ENCODE results near the gene KCNK7.

Gene KCNK7

DNA sequence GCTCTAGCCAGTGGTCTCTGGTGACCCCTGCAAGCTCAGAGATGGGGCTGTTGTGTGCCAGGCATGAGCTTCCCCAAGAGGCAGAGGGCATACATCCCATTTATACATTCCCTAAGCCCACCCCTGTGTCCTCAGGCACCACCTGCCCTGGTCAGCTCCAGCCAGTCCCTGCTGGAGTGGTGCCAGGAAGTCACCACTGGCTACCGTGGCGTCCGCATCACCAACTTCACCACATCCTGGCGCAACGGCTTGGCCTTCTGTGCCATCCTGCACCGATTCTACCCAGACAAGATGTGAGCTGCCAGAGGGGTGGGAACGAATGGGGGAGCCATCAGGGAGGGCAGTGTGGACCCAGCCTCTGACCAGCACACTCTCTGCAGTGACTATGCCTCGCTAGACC lies 11.5 kb downstream of the KCNK7 start:
- H3K36me3 ChIP-seq (ENCODE audit: insufficient read depth, low read length) = no peaks in the 10 kb centered on the region
- no peak overlapping the region for H2AFZ ChIP-seq (ENCODE audit: low read depth, low read length)
- no peak overlapping the region for H3K4me3 ChIP-seq (ENCODE audit: low read length)
- no peaks in the 10 kb centered on the region for H3K9me3 ChIP-seq (ENCODE audit: low read length)
- no peaks in the 10 kb centered on the region for H3K27me3 ChIP-seq (ENCODE audit: insufficient read depth, low read length)
- peaks cover 30% of the 10 kb centered on the region for H3K4me1 ChIP-seq (ENCODE audit: insufficient read depth, low read length)

DNA sequence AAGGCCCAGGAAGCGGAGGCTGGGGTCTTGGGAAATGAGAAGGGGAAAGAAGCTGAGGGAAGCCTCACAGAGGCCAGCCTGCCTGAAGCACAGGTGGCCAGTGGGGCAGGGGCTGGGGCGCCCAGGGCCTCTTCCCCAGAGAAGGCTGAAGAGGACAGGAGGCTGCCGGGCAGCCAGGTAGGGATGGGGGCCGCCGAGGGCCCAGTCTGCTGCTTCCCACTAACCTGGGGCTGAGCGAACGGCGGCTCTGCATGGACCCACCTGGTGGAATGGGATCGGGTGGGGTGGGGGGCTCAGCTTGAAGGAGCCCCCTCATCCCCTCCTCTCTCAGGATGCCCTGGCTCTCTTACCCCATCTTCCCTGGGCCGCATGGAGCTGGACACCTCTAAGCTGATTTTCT lies 12.0 kb downstream of the KCNK7 start:
- Histone ChIP-seq H2AFZ (ENCODE audit: low read depth, low read length) (no peak overlapping the region), H3K27me3 (ENCODE audit: insufficient read depth, low read length) (no peaks in the 10 kb centered on the region), H3K4me1 (ENCODE audit: insufficient read depth, low read length) (peaks cover 30% of the 10 kb centered on the region), H3K36me3 (ENCODE audit: insufficient read depth, low read length) (no peaks in the 10 kb centered on the region), H3K4me3 (ENCODE audit: low read length) (no peak overlapping the region), H3K9me3 (ENCODE audit: low read length) (no peaks in the 10 kb centered on the region)

DNA sequence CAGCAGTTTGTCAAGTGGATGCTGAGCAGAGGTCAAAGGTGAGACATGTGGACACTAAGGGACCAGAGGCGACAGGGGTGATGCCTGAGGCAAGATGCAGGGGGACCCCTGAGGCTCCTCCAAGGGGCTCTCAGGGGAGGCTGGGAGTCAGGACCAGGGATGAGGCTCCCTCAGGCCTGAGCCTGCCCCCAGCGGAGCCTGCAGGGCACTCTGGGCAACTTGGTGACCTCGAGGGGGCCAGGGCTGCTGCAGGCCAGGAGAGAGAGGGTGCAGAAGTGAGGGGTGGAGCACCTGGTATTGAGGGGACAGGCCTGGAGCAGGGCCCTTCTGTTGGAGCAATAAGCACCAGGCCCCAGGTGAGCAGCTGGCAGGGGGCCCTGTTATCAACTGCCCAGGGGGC lies 13.7 kb downstream of the KCNK7 start:
- H3K36me3 ChIP-seq (ENCODE audit: insufficient read depth, low read length) = no peaks in the 10 kb centered on the region
- H3K4me3 ChIP-seq (ENCODE audit: low read length) = no peak overlapping the region
- no peaks in the 10 kb centered on the region for H3K9me3 ChIP-seq (ENCODE audit: low read length)
- peaks cover 28% of the 10 kb centered on the region for H3K4me1 ChIP-seq (ENCODE audit: insufficient read depth, low read length)
- H3K27me3 ChIP-seq (ENCODE audit: insufficient read depth, low read length) = no peaks in the 10 kb centered on the region
- no peak overlapping the region for H2AFZ ChIP-seq (ENCODE audit: low read depth, low read length)

DNA sequence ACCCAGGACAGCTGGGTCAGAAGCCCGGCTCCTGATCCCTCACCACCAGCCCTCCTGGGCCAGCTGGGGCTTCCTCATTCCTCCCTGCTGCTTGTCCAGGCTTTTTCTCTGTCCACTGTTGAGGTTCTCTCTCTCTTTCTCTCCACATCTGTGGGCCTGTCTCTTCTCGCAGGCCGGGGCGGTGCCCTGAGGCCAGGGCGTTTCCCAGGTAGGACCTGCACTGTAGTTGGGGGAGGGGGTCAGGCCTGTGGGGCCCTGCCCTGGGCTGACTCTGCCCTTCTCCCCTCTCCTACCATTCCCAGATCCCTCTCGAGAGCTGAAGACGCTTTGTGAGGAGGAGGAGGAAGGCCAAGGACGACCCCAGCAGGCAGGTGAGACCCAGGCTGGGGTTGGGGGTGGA lies 14.8 kb downstream of the KCNK7 start:
- Histone ChIP-seq H3K9me3 (ENCODE audit: low read length) (no peaks in the 10 kb centered on the region), H3K27me3 (ENCODE audit: insufficient read depth, low read length) (no peaks in the 10 kb centered on the region), H3K4me1 (ENCODE audit: insufficient read depth, low read length) (peaks cover 22% of the 10 kb centered on the region), H3K4me3 (ENCODE audit: low read length) (no peak overlapping the region), H3K36me3 (ENCODE audit: insufficient read depth, low read length) (no peaks in the 10 kb centered on the region), H2AFZ (ENCODE audit: low read depth, low read length) (no peak overlapping the region)

DNA sequence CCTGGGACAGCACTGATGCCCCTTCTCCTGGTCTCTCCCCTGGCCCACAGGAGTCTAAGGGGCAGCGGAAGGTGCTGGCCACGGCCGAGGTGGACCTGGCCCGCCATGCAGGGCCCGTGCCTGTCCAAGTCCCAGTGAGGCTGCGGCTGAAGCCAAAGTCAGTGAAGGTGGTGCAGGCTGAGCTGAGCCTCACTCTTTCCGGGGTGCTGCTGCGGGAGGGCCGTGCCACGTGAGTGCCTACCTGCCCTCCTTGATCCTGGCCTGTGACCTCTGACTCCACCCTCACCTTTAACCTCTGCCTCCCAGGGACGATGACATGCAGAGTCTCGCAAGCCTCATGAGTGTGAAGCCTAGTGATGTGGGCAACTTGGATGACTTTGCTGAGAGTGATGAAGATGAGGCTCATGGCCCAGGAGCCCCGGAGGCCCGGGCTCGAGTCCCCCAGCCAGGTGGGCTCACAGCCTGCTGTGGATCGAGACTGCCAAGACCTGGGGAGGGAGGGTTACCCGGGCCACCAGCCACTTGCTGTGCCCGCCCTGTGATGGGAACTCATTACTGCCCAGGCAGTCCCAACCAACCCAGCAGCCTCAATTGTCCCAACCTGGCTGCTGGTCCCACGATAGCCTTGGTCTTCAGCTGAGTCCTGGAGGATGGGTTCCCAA lies 15.4 kb downstream of the KCNK7 start:
- Histone ChIP-seq H3K27me3 (ENCODE audit: insufficient read depth, low read length) (no peaks in the 10 kb centered on the region), H2AFZ (ENCODE audit: low read depth, low read length) (no peak overlapping the region), H3K9me3 (ENCODE audit: low read length) (no peaks in the 10 kb centered on the region), H3K4me3 (ENCODE audit: low read length) (no peak overlapping the region), H3K36me3 (ENCODE audit: insufficient read depth, low read length) (peaks cover 2% of the 10 kb centered on the region), H3K4me1 (ENCODE audit: insufficient read depth, low read length) (peaks cover 22% of the 10 kb centered on the region)

DNA sequence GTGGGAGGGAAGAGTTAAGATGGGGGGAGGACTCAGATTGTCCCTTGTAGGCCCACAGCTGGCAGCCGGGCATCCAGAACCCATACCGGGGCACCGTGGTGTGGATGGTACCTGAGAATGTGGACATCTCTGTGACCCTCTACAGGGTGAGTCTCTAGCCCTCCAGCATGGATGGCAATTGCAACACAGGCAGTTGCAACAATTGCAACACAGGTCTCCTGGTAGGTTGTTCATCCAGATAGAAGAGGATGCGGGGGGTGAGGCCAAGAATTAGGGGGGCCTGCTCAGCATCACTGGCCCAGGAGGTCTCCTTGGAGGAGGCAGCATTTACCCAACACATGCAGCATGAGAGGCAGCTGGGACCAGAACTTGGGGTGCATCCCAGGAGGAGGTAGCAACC lies 16.3 kb downstream of the KCNK7 start:
- peaks cover 23% of the 10 kb centered on the region for H3K4me1 ChIP-seq (ENCODE audit: insufficient read depth, low read length)
- no peak overlapping the region for H3K4me3 ChIP-seq (ENCODE audit: low read length)
- H3K27me3 ChIP-seq (ENCODE audit: insufficient read depth, low read length) = no peaks in the 10 kb centered on the region
- no peaks in the 10 kb centered on the region for H3K9me3 ChIP-seq (ENCODE audit: low read length)
- H2AFZ ChIP-seq (ENCODE audit: low read depth, low read length) = no peak overlapping the region
- H3K36me3 ChIP-seq (ENCODE audit: insufficient read depth, low read length) = peaks cover 7% of the 10 kb centered on the region

DNA sequence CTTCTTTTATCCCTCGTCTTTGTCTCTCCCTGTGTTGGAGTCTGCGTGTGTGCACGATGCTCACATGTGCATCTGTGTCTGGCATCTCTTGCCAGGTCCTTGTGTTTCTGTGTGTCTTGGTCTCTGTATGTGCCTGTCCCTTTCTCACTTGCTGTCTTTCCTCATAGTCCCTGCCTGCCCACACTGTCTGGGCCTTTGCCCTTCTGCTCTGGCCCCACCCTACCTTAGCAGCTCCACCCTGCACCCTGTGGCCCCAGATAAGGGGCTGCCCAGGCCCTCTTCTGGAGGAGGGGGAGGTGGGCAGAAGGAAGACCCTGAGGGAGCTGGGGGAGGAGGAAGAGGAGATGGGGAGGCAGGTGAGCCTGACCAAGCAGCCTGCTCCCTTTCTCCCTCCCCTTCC lies 16.9 kb downstream of the KCNK7 start:
- no peak overlapping the region for H2AFZ ChIP-seq (ENCODE audit: low read depth, low read length)
- peaks cover 26% of the 10 kb centered on the region for H3K4me1 ChIP-seq (ENCODE audit: insufficient read depth, low read length)
- H3K27me3 ChIP-seq (ENCODE audit: insufficient read depth, low read length) = no peaks in the 10 kb centered on the region
- H3K4me3 ChIP-seq (ENCODE audit: low read length) = no peak overlapping the region
- no peaks in the 10 kb centered on the region for H3K9me3 ChIP-seq (ENCODE audit: low read length)
- H3K36me3 ChIP-seq (ENCODE audit: insufficient read depth, low read length) = peaks cover 9% of the 10 kb centered on the region

DNA sequence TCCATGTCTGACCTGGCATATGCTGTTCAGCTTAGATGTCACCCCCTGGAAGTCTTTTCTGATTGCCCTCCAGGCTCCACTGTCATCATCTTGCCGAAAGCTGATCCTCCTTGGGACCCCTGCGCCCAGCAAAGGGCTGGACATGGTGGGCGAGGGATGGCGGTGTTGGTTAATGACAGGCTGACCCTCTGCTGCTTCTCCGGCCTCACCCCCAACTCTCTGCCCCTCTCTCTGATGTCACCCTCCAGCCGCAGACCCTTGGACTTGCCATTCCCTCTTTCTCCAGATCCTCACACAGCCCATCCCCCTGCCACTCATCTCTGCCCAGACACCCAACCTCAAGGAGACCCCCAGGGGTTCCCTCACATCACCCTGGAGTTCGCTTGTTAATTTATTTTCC lies 17.5 kb downstream of the KCNK7 start:
- Histone ChIP-seq H3K27me3 (ENCODE audit: insufficient read depth, low read length) (no peaks in the 10 kb centered on the region), H3K4me3 (ENCODE audit: low read length) (no peak overlapping the region), H3K9me3 (ENCODE audit: low read length) (no peaks in the 10 kb centered on the region), H3K36me3 (ENCODE audit: insufficient read depth, low read length) (peaks cover 12% of the 10 kb centered on the region), H2AFZ (ENCODE audit: low read depth, low read length) (no peak overlapping the region), H3K4me1 (ENCODE audit: insufficient read depth, low read length) (peaks cover 31% of the 10 kb centered on the region)

DNA sequence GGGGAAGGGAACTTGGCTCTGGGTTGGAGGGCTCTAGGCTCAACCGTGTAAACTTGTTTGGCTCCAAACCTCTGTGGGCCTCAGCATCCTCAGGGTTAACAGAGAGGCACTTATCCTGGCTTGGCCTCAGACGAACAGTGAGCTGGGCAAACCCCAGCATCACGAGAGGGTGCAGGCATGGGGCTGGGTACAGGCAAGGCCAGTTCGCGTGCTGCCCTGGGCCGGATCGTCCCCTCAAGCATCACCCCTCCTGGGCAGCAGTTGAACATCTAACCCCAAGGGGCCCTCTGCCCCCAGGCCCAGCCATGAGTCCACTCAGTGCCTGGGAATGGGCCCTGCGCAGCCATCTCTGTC lies 17.9 kb downstream of the KCNK7 start:
- Histone ChIP-seq H3K4me1 (ENCODE audit: insufficient read depth, low read length) (peaks cover 35% of the 10 kb centered on the region), H3K4me3 (ENCODE audit: low read length) (no peak overlapping the region), H3K9me3 (ENCODE audit: low read length) (no peaks in the 10 kb centered on the region), H3K36me3 (ENCODE audit: insufficient read depth, low read length) (peaks cover 12% of the 10 kb centered on the region), H3K27me3 (ENCODE audit: insufficient read depth, low read length) (no peaks in the 10 kb centered on the region), H2AFZ (ENCODE audit: low read depth, low read length) (no peak overlapping the region)

DNA sequence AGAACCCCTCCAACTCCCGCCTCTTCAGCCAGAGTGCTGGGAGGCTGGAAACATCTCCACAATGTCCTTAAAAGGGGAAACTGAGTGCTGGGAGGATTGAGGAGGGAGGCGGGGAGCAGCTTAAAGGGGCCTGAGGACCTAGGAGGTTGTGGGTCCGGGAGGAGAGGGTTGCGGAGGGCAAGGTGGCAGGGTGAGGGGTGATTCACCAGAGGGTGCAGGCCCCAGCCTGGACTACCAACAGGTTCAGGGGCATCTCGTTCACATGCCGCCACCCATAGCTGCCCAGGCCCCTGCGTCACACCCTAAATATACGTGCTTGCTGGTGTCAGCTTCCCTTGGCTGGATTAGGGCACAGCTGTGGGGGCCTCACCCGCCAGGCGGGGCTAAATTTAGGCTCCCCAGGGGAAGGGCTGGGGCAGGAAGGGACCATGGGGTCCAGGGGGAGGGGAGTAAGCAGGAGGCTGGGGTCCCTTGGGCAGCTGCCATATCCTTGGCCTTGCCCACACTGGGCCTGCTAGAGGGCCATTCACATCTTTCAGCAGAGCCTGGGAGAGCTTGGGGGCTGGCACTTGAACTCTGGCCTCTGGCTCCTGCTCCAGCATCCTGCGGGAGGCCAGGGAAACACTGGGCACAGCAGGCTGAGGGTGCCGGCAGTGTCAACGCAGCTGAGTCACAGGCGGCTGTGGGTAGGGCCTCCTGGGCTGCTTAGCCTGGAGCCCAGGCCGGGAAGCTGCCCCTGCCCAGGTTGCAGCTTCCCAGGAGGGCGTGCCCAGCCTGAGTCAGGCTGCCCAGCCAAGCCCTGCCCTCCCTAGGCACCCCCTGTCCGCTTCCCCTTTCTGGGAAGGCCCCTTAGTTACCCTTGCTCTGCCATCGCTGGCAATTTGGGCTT lies 18.5 kb downstream of the KCNK7 start:
- H3K36me3 ChIP-seq (ENCODE audit: insufficient read depth, low read length) = peaks cover 12% of the 10 kb centered on the region
- no peaks in the 10 kb centered on the region for H3K9me3 ChIP-seq (ENCODE audit: low read length)
- H2AFZ ChIP-seq (ENCODE audit: low read depth, low read length) = no peak overlapping the region
- H3K4me1 ChIP-seq (ENCODE audit: insufficient read depth, low read length) = peaks cover 35% of the 10 kb centered on the region
- no peaks in the 10 kb centered on the region for H3K27me3 ChIP-seq (ENCODE audit: insufficient read depth, low read length)
- H3K4me3 ChIP-seq (ENCODE audit: low read length) = no peak overlapping the region

DNA sequence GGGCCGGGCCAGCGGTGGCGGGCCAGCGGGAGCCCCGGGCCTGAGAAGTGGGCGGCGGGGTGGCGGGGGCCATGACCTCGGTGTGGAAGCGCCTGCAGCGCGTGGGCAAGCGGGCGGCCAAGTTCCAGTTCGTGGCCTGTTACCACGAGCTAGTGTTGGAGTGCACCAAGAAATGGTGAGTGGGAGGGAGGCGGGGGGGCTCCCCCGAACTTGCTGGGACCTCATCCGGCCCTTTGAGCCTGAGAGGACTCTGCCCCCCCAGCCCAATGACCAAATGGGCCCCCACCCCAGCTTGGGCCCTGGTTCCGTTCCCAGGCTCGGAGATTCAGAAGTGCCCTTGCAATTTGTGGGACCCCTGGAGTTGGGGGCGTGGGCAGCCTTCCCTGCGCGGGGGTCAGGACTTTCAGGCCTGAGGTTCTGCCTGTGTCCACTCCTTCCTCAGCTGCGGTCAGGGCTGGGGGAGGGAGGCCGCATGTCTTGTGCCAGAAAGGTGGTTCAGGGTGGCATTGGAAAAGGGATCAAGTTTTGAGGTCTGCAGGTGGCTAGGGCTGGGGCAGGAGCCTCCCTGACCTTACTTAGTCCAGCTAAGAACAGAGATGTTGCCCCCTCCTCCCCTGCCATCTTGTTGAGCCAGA lies 19.3 kb downstream of the KCNK7 start:
- Histone ChIP-seq H3K4me3 (ENCODE audit: low read length) (no peak overlapping the region), H3K36me3 (ENCODE audit: insufficient read depth, low read length) (peaks cover 12% of the 10 kb centered on the region), H2AFZ (ENCODE audit: low read depth, low read length) (no peak overlapping the region), H3K27me3 (ENCODE audit: insufficient read depth, low read length) (no peaks in the 10 kb centered on the region), H3K4me1 (ENCODE audit: insufficient read depth, low read length) (peaks cover 43% of the 10 kb centered on the region), H3K9me3 (ENCODE audit: low read length) (no peaks in the 10 kb centered on the region)

DNA sequence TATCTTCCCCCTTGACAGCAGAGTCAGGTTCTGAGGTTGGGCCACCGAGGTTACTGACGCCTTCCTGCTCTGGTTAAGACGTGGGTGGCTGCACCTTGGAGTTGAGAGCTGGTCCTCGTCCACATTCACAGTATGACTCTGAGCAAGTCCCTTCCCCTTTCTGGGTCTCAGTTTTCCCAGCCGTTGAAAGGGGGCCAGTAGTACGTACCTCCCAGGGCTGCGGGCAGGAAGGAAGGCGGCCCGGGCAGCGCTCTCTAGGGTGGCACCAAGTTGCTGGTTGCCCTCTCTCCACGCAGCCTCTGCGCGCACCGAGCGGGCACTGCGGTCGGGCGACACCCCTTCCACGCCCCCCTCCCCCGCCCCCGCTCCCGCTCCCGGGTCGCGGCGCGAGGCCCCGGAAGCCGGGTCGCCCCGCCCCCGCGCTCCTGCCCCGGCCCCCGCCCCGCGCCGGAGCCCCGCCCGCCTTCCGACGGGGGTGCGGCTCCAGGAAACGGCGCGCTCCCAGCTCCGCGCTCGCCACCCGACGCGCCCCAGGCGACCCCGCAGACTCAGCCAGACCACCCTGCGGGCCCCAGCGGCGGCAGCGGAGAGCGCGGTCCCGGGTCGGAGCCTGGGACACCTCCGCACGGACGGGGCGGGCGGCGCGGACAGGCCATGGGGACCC lies 19.9 kb downstream of the KCNK7 start, which contains the start of gene EHBP1L1:
Gene EHBP1L1, plus strand, starts transcription at position 486 of the 664 bp plus-strand sequence. CDS start 250 bp downstream, outside the sequence.
- Histone ChIP-seq H3K4me3 (ENCODE audit: low read length) (no peak within 1 kb of the TSS), H2AFZ (ENCODE audit: low read depth, low read length) (no peak within 1 kb of the TSS), H3K9me3 (ENCODE audit: low read length) (no peaks in the 10 kb centered on the region), H3K4me1 (ENCODE audit: insufficient read depth, low read length) (peaks cover 49% of the 10 kb centered on the region), H3K27me3 (ENCODE audit: insufficient read depth, low read length) (no peaks in the 10 kb centered on the region), H3K36me3 (ENCODE audit: insufficient read depth, low read length) (peaks cover 12% of the 10 kb centered on the region)

All from neuron (in vitro differentiated cells).